HG03280 (cell line): ENCODE data around the gene BRICD5.

ENCODE experiments used
- ATAC-seq: cut with Tn5 transposase; IDR thresholded peaks from one replicate; pipeline ENCODE4 v1.9.1; 2021; ENCODE audit warnings: mild to moderate bottlenecking, moderate library complexity; ENCODE audit not compliant: unreplicated experiment

The BRICD5 gene

GRCh38 chr16:2237493-2238149 lies 27.0 kb upstream of the BRICD5 start:
- no peak for ATAC-seq

- no peak for ATAC-seq
Measured at GRCh38 chr16:2237102-2237482, 26.4 kb upstream of the BRICD5 start.

GRCh38 chr16:2236337-2237101 lies 25.9 kb upstream of the BRICD5 start, which contains the start of gene DNASE1L2:
TSS of gene DNASE1L2 (plus strand) at chr16:2236444. CDS start at chr16:2236817, 373 bp downstream.
- no peak for ATAC-seq

GRCh38 chr16:2235695-2236336 lies 25.2 kb upstream of the BRICD5 start:
- ATAC-seq = no peak

- no peak for ATAC-seq
Measured at GRCh38 chr16:2235234-2235651, 24.6 kb upstream of the BRICD5 start.

- ATAC-seq = no peak
Measured at GRCh38 chr16:2234813-2235170, 24.1 kb upstream of the BRICD5 start.

GRCh38 chr16:2233872-2234812 lies 23.5 kb upstream of the BRICD5 start:
- no peak for ATAC-seq

GRCh38 chr16:2233046-2233775 lies 22.5 kb upstream of the BRICD5 start:
- ATAC-seq = no peak

- no peak for ATAC-seq
Measured at GRCh38 chr16:2232094-2232990, 21.7 kb upstream of the BRICD5 start.

- ATAC-seq = no peak
Measured at GRCh38 chr16:2231016-2231931, 20.6 kb upstream of the BRICD5 start.

GRCh38 chr16:2230376-2230775 lies 19.7 kb upstream of the BRICD5 start:
- no peak for ATAC-seq

- ATAC-seq = no peak
Measured at GRCh38 chr16:2229632-2230250, 19.1 kb upstream of the BRICD5 start.

- ATAC-seq = no peak
Measured at GRCh38 chr16:2229091-2229490, 18.4 kb upstream of the BRICD5 start.

GRCh38 chr16:2228161-2228824 lies 17.6 kb upstream of the BRICD5 start:
- ATAC-seq = no peak

- ATAC-seq = no peak
Measured at GRCh38 chr16:2226918-2227317, 16.3 kb upstream of the BRICD5 start.

- no peak for ATAC-seq
Measured at GRCh38 chr16:2226245-2226793, 15.7 kb upstream of the BRICD5 start.

GRCh38 chr16:2223942-2224486 lies 13.4 kb upstream of the BRICD5 start:
- ATAC-seq = peak; percentile 10
